Lung (tissue), 12 donors: ENCODE data around the gene ZFYVE28. TPM values are rescaled to one million over a fixed set of nuclear protein-coding genes. Genes with fewer than 3 reads are reported as not detected.

Experiments
- ATAC-seq: fragments of 200-7000 bp; cut with Tn5 transposase; one replicate; pipeline ENCODE4 v1.9.1; 2020; ENCODE audit warnings: moderate number of reproducible peaks; ENCODE audit not compliant: insufficient read depth, low FRiP score
- DNase-seq, 3 donors: peaks; one replicate each; pipeline ENCODE4 v3.0.0-alpha.2; 2013 to 2017
- H3K27ac ChIP-seq, 2 donors: one replicate each; pipeline ENCODE4 v1.5.1; 2013; ENCODE audit warnings: mild to moderate bottlenecking in 2 of 2, moderate library complexity in 2 of 2, control low read depth in 1 of 2, inconsistent platforms in 1 of 2, low read depth in 1 of 2, low read length in 1 of 2
- H3K27me3 ChIP-seq, 3 donors: one replicate each; pipeline ENCODE4 v1.5.1; 2013; ENCODE audit warnings: low read length in 2 of 3; ENCODE audit not compliant: control insufficient read depth in 3 of 3, insufficient read depth in 3 of 3
- H3K36me3 ChIP-seq, 4 donors: one replicate each; pipeline ENCODE4 v1.5.1; 2013; ENCODE audit warnings: low read length in 4 of 4, mild to moderate bottlenecking in 1 of 4, moderate library complexity in 1 of 4; ENCODE audit not compliant: control insufficient read depth in 4 of 4, insufficient read depth in 4 of 4
- H3K4me1 ChIP-seq, 5 donors: one replicate each; pipeline ENCODE4 v1.5.1; 2013; ENCODE audit warnings: low read length in 5 of 5, mild to moderate bottlenecking in 2 of 5, moderate library complexity in 1 of 5; ENCODE audit not compliant: control insufficient read depth in 5 of 5, insufficient read depth in 5 of 5
- H3K4me3 ChIP-seq: one replicate; pipeline ENCODE4 v1.5.1; 2013; ENCODE audit warnings: mild to moderate bottlenecking, control low read depth, moderate library complexity
- H3K9ac ChIP-seq, 2 donors: one replicate each; pipeline ENCODE4 v1.5.1; 2013; ENCODE audit warnings: low read length in 2 of 2, control low read depth in 1 of 2; ENCODE audit not compliant: insufficient read depth in 1 of 2
- H3K9me3 ChIP-seq, 4 donors: one replicate each; pipeline ENCODE4 v1.5.1; 2013; ENCODE audit warnings: low read length in 3 of 4, mild to moderate bottlenecking in 1 of 4, moderate library complexity in 1 of 4; ENCODE audit not compliant: control insufficient read depth in 4 of 4, insufficient read depth in 3 of 4
- WGBS, 2 donors: extraction: QIAGEN DNeasy Blood & Tissue Kit; methylation state at CpG; one replicate each; pipeline ENCODE4 v1.1.7; 2013; 5-methylcytosine and 5-hydroxymethylcytosine counted together
- polyA plus RNA-seq, 2 donors: library from polyadenylated mRNA; stranded (reverse); fragments of 200-250 nt; gene quantifications; one replicate each; pipeline ENCODE4 v1.2.1, GENCODE V29; 2013
- total RNA-seq, 2 donors: library from RNA; depleted of rRNA in 1 of 2; stranded (reverse); fragments of >200 nt in 1 of 2; gene quantifications; one replicate each; pipeline ENCODE4 v1.2.1, GENCODE V29; 2014 to 2021
- TF ChIP-seq, protein P1 (sequence below): IDR thresholded peaks from 2 replicates; pipeline ENCODE4 v1.5.1; 2012; ENCODE audit warnings: mild to moderate bottlenecking; ENCODE audit errors: control extremely low read depth, extremely low read depth
- donor health status: control.
- donor health status: control.
- donor health status: Bipolar disorder and iron deficiency.
- donor health status: healthy.
- donor health status: DM: yes; HTN: yes; CAD: no.

Gene ZFYVE28
- total and polyA plus RNA-seq, 4 donors, result 6.8 to 10.3 (median 7.6) TPM

GRCh38 chr4:2256156-2256731 lies 162.2 kb downstream of the ZFYVE28 start:
- 42 to 53% methylated on average over 8 of the region's 8 CpGs for WGBS, 2 donors
- TF ChIP-seq, protein P1, sequence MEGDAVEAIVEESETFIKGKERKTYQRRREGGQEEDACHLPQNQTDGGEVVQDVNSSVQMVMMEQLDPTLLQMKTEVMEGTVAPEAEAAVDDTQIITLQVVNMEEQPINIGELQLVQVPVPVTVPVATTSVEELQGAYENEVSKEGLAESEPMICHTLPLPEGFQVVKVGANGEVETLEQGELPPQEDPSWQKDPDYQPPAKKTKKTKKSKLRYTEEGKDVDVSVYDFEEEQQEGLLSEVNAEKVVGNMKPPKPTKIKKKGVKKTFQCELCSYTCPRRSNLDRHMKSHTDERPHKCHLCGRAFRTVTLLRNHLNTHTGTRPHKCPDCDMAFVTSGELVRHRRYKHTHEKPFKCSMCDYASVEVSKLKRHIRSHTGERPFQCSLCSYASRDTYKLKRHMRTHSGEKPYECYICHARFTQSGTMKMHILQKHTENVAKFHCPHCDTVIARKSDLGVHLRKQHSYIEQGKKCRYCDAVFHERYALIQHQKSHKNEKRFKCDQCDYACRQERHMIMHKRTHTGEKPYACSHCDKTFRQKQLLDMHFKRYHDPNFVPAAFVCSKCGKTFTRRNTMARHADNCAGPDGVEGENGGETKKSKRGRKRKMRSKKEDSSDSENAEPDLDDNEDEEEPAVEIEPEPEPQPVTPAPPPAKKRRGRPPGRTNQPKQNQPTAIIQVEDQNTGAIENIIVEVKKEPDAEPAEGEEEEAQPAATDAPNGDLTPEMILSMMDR, result no peak
- peak in 1 of 3 donors; percentile 7 for DNase-seq

GRCh38 chr4:2255501-2256155 lies 162.8 kb downstream of the ZFYVE28 start:
- no peak overlapping the region for H3K4me3 ChIP-seq
- ATAC-seq, result no peak
- H3K27me3 ChIP-seq, result no peaks in the 10 kb centered on the region
- TF ChIP-seq, protein P1, result no peak
- H3K36me3 ChIP-seq, result peaks cover 8 to 61% (median 35%) of the 10 kb centered on the region in 4 donors
- peak overlapping the region; percentile 80 to 91 for H3K27ac ChIP-seq
- peak; percentile 38 to 51 (median 46) for DNase-seq
- no peaks in the 10 kb centered on the region for H3K9me3 ChIP-seq
- WGBS, 2 donors, result 48 to 70% methylated on average over 18 of the region's 18 CpGs
- H3K4me1 ChIP-seq, result peaks cover 5 to 42% (median 21%) of the 10 kb centered on the region in 5 donors
- no peak overlapping the region for H3K9ac ChIP-seq

More at GRCh38 chr4:2256156-2256731, 162.2 kb downstream of the ZFYVE28 start:
- Histone ChIP-seq H3K4me1 (peaks cover 5 to 42% (median 24%) of the 10 kb centered on the region in 5 donors), H3K9me3 (no peaks in the 10 kb centered on the region), H3K4me3 (no peak overlapping the region), H3K9ac (no peak overlapping the region), H3K27ac (peak overlapping the region; percentile 80 to 91), H3K27me3 (no peaks in the 10 kb centered on the region), H3K36me3 (peaks cover 5 to 56% (median 32%) of the 10 kb centered on the region in 4 donors)
- ATAC-seq, result no peak

- Histone ChIP-seq H3K9ac (no peak overlapping the region), H3K4me3 (no peak overlapping the region), H3K27me3 (no peaks in the 10 kb centered on the region), H3K4me1 (peaks cover 0 to 36% (median 15%) of the 10 kb centered on the region in 5 donors), H3K27ac (peak overlapping the region in 1 of 2 donors; percentile 91), H3K36me3 (peaks cover 8 to 63% (median 34%) of the 10 kb centered on the region in 4 donors), H3K9me3 (no peaks in the 10 kb centered on the region)
- WGBS, 2 donors, result 77 to 80% methylated on average over 32 of the region's 32 CpGs
- DNase-seq (peak in 1 of 3 donors; percentile 11), ATAC-seq (no peak)
- TF ChIP-seq, protein P1, result no peak
Observed at GRCh38 chr4:2254665-2255500, 163.6 kb downstream of the ZFYVE28 start.
